ENCODE data around the gene GLIPR1. TPM values are rescaled to one million over a fixed set of nuclear protein-coding genes. Genes with fewer than 3 reads are reported as not detected.

GLIPR1 gene
- total RNA-seq, 1 experiment from 2014 or later, result 0.13 TPM

- no peaks in the 10 kb centered on the region for H3K23me2 ChIP-seq (ENCODE audit: insufficient read length, low read depth, low read length, poor library complexity, severe bottlenecking)
- no peaks in the 10 kb centered on the region for H3K27me3 Mint-ChIP-seq (ENCODE audit: low read depth)
- no peak for TF ChIP-seq CTCF (conservative IDR thresholded peaks at IDR 0.05)
- no peak overlapping the region for H3K56ac ChIP-seq (ENCODE audit: insufficient read length, low read depth, low read length)
- H2BK5ac ChIP-seq (ENCODE audit: insufficient read length, low read length), result no peak overlapping the region
- no peaks in the 10 kb centered on the region for H3K79me1 ChIP-seq (ENCODE audit: insufficient read depth, low read depth, low read length, poor library complexity, severe bottlenecking)
- H3K4me2 ChIP-seq (ENCODE audit: insufficient read depth, insufficient read length, low read length), result no peak overlapping the region
- no peak overlapping the region for H3K4ac ChIP-seq (ENCODE audit: low read depth, low read length)
- H3K9ac ChIP-seq (ENCODE audit: extremely low read depth, insufficient read length, low read length), result no peak overlapping the region
- H3K14ac ChIP-seq (ENCODE audit: insufficient read depth, low read length), result no peak overlapping the region
- H3K9me3 Mint-ChIP-seq, result no peaks in the 10 kb centered on the region
- no peaks in the 10 kb centered on the region for H3K27me3 ChIP-seq (ENCODE audit: insufficient read depth, low read length)
- no peaks in the 10 kb centered on the region for H4K20me1 ChIP-seq (ENCODE audit: control insufficient read depth, insufficient read depth, insufficient read length)
- H4K5ac ChIP-seq (ENCODE audit: insufficient read length, low read depth, low read length), result no peak overlapping the region
- H2BK12ac ChIP-seq (ENCODE audit: insufficient read length, low read depth, low read length), result no peak overlapping the region
- H2BK120ac ChIP-seq (ENCODE audit: low read depth, low read length, poor library complexity, severe bottlenecking), result no peak overlapping the region
- H3K4me1 ChIP-seq (ENCODE audit: insufficient read depth, low read length), result peaks cover 3% of the 10 kb centered on the region; the same call in 1 of the 2 replicates
- H3K9me3 ChIP-seq (ENCODE audit: control insufficient read depth, low read depth, low read length), result no peaks in the 10 kb centered on the region
- no peak for DNase-seq
- no peak overlapping the region for H2AFZ ChIP-seq (ENCODE audit: low read length)
- H3T11ph ChIP-seq (ENCODE audit: low read length), result no peak overlapping the region
- no peak overlapping the region for H2BK20ac ChIP-seq (ENCODE audit: low read depth, low read length, poor library complexity, severe bottlenecking)
- H3K27ac Mint-ChIP-seq, result no peak overlapping the region
- H4K8ac ChIP-seq (replicated peaks; ENCODE audit: insufficient read length, low read depth, low read length), result no peak overlapping the region
- H3K23ac ChIP-seq (ENCODE audit: insufficient read length, low read depth, low read length), result no peak overlapping the region
- H3K27ac ChIP-seq (ENCODE audit: insufficient read length, low read depth, low read length), result no peak overlapping the region
- no peaks in the 10 kb centered on the region; the same call in 1 of the 2 replicates for H3K79me2 ChIP-seq (ENCODE audit: insufficient read depth, low read length)
- no peak overlapping the region for H2BK15ac ChIP-seq (ENCODE audit: low read depth, low read length)
- no CpG with 5 or more reads among the region's 2 CpGs for WGBS (ENCODE audit: extremely low coverage, insufficient read length, low lambda C conversion rate)
- H3K4me1 Mint-ChIP-seq, result peaks cover 27 to 45% of the 10 kb centered on the region in 2 experiments
- no peak overlapping the region for H3K18ac ChIP-seq (ENCODE audit: insufficient read length, low read depth, low read length)
- no peak overlapping the region for H2AK5ac ChIP-seq (ENCODE audit: insufficient read length, low read length)
- no peaks in the 10 kb centered on the region for H3K36me3 Mint-ChIP-seq (ENCODE audit: insufficient read depth in 1 of 3, low read depth in 3 of 3)
- H3K4me3 Mint-ChIP-seq, result no peak overlapping the region
- no peak overlapping the region for H4K91ac ChIP-seq (ENCODE audit: insufficient read length, low read depth, low read length)
Observed at GRCh38 chr12:75549989-75550388, 69.4 kb downstream of the GLIPR1 start.
